ENCODE measurements around the gene LOC128125822.

LOC128125822 gene

DNA sequence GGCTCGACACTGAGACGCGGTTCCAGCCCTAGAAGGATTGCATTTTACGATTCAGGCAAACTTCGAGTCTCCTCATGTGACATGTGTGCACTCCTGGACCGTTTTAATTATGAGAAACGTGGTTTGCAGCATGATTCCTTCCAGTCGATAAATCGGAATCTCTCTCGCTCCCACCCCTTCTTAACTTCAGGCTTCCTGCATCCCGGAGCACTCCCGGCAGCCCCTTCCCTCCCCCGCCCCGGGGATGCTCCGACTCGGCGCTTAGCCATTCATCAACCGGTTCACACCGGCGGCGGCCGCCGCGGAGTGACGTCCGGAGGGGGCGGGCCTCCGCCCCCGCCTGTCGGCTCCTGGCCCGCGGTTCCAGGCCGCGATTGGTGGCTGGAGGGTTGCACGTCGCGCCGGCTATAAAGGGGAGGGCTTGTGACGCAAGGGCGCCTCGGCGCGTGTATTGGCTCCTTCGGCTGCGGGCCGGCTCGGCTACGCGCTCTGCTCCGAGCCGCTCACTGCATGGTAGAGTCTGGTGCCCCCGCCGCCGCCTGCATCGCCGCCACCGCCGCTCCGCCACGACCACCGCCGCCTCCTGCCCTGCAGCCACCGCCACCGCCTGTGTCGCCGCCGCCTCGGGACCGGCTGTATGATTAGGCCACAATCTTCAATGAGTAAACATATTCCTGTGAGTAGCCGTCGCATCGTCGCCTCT lies at the start of gene LOC128125822, which contains the start of gene PTP4A1:
Gene LOC128125822 (plus strand): TSS at position 437 of the 703 bp plus-strand sequence.
Gene PTP4A1 (plus strand): TSS at position 437 of the 703 bp plus-strand sequence. CDS start 4,401 bp downstream, outside the sequence.
- DNase-seq (ENCODE audit: low read depth): peak; percentile 88

DNA sequence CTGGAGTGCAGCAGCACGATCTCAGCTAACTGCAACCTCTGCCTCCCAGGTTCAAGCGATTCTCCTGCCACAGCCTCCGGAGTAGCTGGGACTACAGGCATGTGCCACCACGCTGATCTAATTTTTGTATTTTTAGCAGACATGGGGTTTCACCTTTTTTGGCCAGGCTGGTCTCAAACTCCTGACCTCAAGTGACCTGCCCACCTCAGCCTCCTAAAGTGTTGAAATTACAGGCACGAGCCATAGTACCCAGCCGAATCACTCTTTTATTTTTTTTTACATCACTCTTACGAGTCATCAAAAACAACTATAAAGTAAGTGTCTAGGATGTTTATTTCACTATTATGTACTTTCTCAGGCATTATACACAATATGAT lies 49.4 kb upstream of the LOC128125822 start:
- peak; percentile 37 for DNase-seq (ENCODE audit: low read depth)

DNA sequence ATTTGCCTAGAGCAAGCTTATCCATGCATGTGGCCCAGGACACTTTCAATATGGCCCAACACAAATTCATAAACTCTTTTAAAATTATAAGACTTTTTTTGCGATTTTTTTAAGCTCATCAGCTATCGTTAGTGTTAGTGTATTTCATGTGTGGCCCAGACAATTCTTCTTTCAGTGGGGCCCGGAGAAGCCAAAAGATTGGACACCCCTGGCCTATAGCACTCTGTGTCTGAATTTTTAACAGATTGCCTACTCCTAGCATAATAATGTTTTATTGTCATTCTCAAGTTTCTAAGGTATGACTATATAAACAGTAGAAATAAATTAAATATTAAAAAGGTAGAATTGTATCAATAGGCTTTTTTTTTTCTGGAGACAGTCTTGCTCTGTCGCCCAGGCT lies 48.6 kb upstream of the LOC128125822 start:
- DNase-seq (ENCODE audit: low read depth): no peak

DNA sequence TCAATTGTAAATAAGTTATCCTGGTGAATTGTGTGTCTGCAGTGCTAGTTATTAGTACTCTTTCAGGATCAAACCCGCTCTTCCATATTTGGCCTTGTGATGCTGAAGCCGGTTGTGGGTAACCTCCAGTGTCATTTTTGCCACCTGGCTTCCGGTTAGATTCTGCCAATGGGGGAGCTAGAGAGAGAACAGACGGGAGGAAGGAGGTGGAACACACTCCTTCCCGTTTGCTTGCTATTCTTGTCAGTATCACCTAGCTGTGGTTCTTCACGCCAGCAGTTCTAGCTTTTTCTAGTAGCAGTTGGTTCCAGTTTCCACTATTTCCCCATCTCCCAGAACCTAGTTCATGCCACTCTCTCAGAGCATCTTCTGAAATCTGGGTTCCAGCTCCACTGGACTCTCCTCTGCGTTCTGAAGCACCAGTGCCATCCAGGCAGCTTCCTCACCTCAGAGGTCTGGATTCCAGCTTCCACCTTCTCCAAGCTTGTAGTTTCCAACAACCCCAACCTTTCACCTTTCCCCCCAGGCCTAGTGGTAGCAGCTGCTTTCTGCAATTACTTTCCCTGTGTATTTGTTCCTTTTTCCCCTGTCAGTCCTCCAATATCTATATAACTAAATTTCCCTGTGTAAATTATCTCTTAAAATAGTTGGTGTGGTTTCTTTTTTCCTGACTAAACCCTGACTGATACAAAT lies 46.9 kb upstream of the LOC128125822 start:
- DNase-seq (ENCODE audit: low read depth): no peak

DNA sequence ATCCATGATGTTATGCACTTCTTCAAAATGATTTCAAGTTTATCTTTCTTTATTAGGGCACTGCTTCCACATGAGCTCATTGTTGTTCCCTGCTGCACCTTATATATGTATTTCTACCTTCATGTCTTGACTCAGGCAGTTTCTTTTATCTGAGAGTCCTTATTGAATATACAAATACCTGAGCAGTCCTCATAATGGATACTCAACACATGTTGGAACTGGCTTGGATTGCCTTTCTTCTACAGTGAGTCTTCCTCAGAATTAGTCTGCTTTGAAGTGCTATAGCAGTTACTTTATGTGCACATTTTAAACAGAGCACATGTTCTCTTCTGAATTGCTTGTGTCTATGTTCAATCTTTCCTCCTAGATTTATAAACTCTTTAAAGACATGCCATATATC lies 45.3 kb upstream of the LOC128125822 start:
- no peak for DNase-seq (ENCODE audit: low read depth)

DNA sequence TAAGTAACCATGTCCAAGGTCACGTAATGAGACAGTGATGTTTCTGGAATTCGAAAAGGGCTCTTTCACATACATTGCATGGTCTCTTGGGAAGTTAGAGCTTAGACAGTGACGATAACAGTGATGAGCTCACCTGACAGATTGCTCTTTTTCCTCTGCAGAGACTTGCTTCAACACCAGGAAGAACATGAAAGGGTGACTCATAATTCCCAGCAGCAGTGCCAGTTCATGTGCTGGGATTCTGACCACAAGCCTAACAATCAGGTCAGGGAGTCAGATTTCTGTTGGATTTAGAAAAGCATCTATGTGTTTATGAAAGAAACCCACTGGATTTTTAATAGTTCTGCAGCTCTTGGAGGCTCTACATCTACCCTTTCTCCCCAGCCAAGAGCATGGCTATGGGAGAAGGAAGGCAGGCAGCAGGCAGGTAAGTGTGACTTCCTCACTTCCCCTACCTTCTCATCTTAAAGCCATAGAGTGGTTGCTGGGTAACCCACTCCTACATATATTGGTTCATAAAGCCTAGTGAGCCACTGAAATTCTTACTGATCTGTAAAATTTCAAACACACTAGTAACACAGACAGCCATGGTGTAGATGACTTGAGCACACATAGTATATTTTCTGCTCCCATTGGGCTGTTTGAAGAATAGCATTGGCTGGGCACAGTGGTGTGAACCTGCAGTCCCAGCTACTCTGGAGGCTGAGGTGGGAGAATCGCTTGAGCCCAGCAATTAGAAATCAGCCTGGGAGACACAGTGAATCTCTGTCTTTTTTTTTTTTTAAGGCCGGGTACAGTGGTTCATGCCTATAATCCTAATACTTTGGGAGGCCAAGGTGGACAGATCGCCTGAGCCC lies 44.4 kb upstream of the LOC128125822 start:
- DNase-seq (ENCODE audit: low read depth): peak; percentile 99

DNA sequence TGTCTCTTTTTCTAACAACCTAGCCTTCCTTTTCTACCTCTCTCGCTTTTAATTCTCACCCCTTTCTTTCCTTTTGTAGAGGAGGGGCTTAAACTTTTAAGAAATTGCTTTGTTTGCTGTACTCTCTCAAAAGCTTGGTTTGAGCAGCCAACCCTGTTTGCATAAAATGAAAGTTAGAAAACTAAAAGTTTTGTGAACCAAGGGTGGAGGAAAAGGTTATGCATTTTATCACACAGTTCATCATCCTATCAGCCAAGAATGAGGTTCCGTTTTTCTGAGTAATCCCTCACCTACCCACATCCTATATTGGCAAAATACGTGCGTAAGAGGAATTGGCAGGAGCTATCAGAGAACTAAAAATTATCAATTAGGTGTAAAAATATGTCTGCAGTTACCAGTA lies 42.8 kb upstream of the LOC128125822 start:
- no peak for DNase-seq (ENCODE audit: low read depth)

DNA sequence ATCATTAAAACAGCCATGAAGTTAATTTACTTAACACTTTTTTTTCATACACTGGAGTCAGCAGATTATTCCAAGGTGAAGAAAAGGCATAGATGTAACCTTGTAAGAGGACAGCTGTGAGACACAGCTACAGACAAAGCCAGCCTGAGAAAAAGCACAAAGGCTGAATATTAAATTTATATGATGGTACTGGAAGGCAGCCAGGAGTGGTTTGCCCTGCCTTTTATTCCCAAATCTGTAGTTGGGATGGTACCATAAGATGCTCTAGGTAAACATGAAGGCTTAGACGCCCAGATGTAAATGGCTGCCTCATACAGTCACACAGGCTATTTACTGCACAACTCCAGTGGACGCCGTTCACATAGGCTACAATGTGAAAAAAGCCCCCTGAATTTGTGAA lies 42.1 kb upstream of the LOC128125822 start:
- DNase-seq (ENCODE audit: low read depth): no peak

DNA sequence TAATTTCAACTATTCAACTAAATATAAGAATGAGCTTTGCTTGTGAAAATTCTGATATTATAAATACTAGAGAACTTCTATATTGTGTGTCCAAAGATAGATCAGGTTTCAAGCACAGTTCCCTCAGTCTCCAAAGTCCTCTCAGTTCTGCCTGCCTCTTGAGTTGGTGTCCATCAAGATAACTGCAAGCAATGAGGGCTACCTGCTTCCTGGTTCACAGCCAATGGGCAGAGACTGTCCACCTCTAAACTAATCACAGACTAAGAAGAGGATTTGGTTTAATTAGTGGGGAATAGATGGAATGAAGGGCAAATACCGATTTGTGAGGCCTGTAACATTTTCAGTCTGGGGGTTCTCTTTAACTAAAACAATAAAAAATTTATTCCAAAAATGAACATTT lies 41.3 kb upstream of the LOC128125822 start:
- DNase-seq (ENCODE audit: low read depth): no peak

DNA sequence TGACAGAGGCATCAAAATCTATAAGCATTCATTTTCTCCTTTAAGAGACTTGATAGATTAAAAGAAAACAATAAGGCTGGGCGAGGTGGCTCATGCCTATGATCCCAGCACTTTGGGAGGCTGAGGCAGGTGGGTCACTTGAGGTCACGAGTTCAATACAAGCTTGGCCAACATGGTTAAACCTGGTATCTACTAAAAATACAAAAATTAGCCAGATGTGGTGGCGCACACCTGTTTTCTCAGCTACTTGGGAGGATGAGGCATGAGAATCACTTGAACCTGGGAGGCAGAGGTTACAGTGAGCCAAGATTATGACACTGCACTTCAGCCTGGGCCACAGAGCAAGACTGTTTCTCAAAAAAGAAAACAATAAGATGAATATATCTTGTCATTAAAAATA lies 39.3 kb upstream of the LOC128125822 start:
- DNase-seq (ENCODE audit: low read depth): no peak

DNA sequence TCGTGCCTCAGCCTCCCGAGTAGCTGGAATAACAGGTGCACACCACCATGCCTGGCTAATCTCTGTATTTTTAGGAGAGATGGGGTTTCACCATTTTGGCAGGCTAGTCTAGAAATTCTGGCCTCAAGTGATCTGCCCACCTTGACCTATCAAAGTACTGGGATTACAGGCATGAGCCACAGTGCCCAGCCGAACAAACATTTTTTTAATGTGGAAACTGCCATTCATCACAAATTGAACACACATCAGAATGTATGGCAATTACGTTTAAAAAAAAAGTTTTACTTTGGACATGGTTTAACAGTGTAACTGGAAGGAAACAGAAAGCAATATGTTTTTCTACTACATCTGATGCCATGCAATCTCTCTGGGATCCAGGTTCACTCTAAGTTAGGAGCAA lies 38.3 kb upstream of the LOC128125822 start:
- no peak for DNase-seq (ENCODE audit: low read depth)

DNA sequence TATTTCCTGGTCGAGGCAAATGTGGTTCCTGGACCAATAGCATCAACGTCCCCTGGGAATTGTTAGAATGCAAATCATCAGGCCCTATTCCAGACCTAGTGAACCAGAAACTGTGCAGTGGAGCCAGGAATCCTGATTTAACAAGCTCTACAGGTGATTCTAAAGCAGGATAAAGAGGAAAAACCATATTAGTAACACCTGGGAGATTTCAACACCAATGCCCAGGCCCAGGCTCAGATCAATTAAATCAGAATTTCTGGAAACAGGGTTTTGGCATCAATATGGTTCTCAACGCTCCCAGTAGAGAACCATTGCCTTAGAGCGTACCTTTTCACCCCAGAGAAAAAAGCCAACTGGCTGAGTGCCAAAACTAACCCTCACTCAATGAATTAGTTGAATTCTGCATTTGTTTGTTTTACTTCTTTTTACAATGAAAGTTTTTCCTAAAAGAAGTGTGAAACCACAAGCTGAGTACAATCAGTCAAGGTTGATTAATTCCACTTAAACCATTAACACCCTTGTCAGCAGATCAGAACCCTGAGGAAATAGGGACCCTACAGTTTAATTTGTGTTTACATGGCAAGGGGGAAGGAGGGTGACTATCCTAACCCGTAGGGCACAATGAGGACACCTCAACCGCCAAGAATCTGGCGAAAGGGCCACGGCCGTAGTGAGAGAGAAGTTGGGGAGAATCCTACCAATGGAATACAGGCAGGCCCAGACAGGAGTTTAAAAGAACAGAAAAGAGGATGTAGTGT lies 34.9 kb upstream of the LOC128125822 start:
- peak; percentile 90 for DNase-seq (ENCODE audit: low read depth)

DNA sequence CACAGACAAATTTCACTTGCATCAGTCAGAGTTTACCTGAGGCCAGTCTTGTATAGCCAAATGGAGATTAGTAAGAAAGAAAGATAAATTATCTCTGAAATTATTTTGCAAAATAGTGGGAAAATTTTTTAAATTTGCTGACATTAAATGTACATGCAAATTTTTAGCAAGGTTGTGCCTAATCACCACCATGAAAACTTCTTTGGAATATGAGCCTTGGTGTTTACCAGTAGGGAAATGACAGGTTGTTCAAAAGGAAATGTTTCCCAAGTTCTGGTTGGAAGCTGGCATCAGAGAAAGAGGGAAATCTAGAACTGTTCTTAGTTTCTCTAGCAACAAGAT lies 34.4 kb upstream of the LOC128125822 start:
- DNase-seq (ENCODE audit: low read depth): no peak

DNA sequence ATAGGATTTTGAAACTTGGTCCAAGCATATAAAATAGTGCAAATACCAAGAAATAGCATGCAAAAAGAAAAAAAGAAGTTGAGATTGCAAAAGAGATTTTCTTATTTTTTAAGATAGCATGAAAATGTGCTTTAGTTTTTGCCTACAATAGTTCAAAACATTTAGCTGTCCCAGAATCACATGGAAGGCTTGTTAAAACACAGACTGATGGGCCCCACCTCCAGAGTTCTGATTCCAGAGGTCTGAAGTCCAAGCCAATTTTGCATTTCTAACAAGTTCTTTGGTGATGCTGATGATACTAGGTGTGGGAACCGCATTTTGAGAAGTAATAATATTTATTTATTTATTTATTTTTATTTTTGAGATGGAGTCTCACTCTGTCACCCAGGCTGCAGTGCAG lies 33.7 kb upstream of the LOC128125822 start:
- DNase-seq (ENCODE audit: low read depth): no peak

DNA sequence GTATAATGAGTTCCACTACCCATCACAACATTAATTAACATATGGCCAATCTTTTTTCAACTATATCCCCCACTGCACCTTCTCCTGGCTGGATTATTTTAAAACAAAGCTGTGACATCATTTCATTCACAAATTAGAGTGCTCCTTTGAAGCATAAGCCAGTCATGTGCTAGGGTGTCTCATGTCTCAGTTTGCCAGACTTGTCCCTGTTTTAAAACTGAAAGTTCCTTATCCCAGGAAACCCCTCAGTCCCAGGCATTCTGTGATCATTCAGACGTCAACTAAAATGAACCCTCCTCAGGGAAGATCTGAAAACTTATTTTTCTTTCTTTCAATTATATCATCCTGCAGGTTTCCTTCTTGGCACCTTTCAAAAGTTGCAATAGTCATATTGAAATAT lies 29.3 kb upstream of the LOC128125822 start:
- no peak for DNase-seq (ENCODE audit: low read depth)

DNA sequence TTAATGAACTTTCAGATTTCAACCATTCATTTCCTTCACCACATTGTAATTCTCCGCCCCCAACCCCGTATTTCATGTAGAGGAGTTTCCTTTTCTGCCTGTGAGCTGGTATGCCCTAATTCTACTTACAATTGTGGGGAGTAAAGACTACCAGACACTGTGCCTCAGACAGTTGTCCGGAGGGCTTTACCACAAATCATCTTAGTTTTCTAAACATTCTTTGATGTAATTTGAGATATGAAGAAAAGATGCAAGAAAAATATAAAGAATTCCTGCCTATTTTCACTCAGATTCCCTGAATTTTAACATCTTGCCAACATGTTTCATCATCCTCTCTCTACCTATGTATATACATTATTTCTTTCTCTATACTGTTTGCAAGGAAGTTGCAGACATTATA lies 28.3 kb upstream of the LOC128125822 start:
- DNase-seq (ENCODE audit: low read depth): no peak

DNA sequence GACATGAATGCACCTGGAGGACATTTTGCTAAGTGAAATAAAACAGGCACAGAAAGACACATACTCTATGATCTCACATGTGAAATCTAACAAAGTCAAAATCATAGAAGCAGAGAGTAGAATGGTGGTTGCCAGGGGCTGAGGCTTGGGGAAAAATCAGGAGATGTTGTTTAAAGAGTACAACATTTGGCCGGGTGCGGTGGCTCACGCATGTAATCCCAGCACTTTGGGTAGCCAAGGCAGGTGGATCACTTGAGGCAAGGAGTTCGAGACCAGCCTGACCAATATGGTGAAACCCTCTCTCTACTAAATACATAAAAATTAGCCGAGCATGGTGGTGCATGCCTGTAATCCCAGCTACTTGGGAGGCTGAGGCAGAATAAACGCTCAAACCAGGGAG lies 26.0 kb upstream of the LOC128125822 start:
- no peak for DNase-seq (ENCODE audit: low read depth)

DNA sequence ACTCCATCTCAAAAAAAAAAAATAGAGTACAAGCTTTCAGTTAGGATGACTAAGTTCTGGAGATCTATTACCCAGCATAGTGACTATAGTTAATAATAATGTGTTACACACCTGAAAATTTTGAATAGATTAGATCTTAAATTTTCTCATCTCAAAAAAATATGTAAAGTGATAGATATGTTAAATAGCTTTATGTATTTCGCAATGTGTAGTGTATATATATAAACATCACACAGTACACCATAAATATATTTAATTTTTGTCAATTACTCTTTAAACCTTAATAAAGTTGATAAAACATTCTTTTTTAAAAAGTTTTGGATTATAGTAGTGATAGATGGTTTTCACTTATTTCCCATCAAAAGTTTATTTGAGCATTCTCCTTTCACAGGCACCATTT lies 25.6 kb upstream of the LOC128125822 start:
- DNase-seq (ENCODE audit: low read depth): no peak

DNA sequence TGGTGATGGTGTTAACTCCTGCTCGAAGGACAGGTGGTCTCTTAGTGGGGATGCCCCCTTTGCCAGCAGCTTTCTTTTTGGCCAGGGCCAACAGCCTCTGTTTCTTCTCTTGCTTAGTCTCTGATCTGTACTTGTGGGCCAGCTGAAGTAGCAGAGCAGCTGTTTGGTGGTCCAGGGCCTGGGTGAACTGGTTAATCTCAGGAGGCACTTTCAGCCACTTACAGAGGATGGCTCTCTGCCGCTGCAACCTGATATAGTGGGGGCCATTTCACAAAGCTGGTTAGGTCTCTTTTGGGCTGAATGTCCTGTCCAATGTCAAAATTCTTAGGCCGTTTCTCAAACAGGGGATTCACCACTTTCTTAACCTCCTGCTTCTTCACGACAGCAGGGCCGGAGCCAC lies 23.2 kb upstream of the LOC128125822 start:
- no peak for DNase-seq (ENCODE audit: low read depth)

DNA sequence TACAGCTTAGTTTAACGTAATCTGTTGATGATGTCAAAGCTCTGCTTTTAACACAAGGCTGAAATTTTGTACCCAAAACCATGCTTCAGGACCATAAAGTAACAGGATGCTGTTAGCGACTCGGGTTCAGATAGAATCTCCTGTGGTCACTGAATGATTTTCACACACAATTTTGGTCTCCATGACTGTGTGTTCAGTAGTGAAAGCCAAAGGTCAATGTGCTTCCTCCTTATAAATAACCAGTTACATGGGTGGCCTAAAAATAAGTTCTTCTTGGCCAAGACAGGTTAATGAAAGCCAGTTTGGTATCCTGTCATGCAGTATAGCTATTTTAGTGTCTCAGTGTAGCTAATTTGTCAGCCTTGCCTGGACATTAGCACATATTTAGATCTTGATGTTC lies 19.1 kb upstream of the LOC128125822 start:
- DNase-seq (ENCODE audit: low read depth): no peak

DNA sequence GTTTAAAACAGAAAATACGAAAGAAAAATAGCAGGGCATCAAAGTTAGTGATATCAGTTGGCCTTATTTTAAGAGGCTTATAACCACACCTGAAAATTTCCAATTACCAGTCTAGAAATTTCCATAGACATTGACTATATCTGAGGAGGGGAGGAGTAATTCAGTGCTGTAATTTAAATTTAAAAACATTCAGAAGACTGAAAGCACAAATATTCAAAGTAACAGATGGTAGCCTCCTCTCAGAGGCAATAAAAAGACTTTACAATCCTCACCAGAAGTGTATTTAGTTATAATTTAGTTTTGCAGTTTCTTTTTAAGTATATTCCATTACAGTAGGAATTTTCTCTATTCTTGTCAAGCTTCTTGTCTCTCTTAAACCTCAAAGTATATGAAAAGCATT lies 18.4 kb upstream of the LOC128125822 start:
- no peak for DNase-seq (ENCODE audit: low read depth)

DNA sequence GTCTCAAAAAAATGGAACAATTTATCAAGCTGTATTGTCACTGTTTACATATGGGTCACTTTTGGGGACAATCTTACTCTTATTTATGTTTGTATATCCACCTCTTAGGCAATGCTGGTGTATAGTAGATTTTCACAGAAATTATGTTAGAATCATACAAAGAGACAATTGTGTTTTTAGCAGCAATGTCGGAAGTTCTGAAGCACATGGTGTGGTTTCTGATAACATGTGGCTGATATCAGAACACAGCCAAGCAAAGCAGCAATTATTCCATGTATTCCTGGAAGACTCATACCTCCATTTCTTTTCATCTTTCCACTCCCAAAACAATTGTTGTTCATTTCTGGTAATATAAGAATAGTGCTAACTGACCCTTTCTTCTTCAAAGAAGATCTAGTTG lies 17.5 kb upstream of the LOC128125822 start:
- no peak for DNase-seq (ENCODE audit: low read depth)
